H1 (cell line): ENCODE results near the gene RGS9. TPM values are rescaled to one million over a fixed set of nuclear protein-coding genes. Genes with fewer than 3 reads are reported as not detected.

ENCODE experiments used
- CTCF ChIA-PET: fragments of 300-600 bp; sonication (Branson Sonifier 250); formaldehyde crosslinking; loops from one replicate; lab custom pipeline; 2021; ENCODE audit not compliant: partially characterized antibody; lab: Charles Lee
- POLR2A ChIA-PET: fragments of 300-600 bp; sonication (Branson Sonifier 250); formaldehyde crosslinking; loops from one replicate; lab custom pipeline; 2021; ENCODE audit warnings: inconsistent platforms; ENCODE audit not compliant: partially characterized antibody; lab: Charles Lee
- DNase-seq, 2 experiments: peaks; one replicate each; pipeline versions ENCODE4 v3.0.0 to v3.0.0-alpha.2; 2010 to 2022; ENCODE audit warnings: low spot score in 2 of 2, low read depth in 1 of 2, mixed read lengths in 1 of 2
- FAIRE-seq: peaks from 2 replicates; lab custom pipeline; 2011; peaks lifted over from hg19 to GRCh38; lab: Jason Lieb, UNC
- H2AFZ ChIP-seq: 2 replicates; pipeline ENCODE4 v1.8.1; 2012; ENCODE audit warnings: low read length, inconsistent platforms
- H2AK5ac ChIP-seq: 2 replicates; pipeline ENCODE4 v1.6.1; 2013; ENCODE audit warnings: low read depth, low read length
- H2BK120ac ChIP-seq: replicated peaks from 2 replicates; pipeline ENCODE3; 2013; ENCODE audit warnings: low read depth, low read length, inconsistent platforms
- H2BK12ac ChIP-seq: 2 replicates; pipeline ENCODE4 v1.6.1; 2013; ENCODE audit warnings: low read depth, low read length
- H2BK15ac ChIP-seq: 2 replicates; pipeline ENCODE4 v1.6.1; 2013; ENCODE audit warnings: low read length
- H2BK20ac ChIP-seq: 2 replicates; pipeline ENCODE4 v1.6.1; 2013; ENCODE audit warnings: low read length
- H2BK5ac ChIP-seq: 2 replicates; pipeline ENCODE4 v1.6.1; 2013; ENCODE audit warnings: low read depth, low read length
- H3K14ac ChIP-seq: 2 replicates; pipeline ENCODE4 v1.6.1; 2013; ENCODE audit warnings: inconsistent platforms; ENCODE audit not compliant: insufficient read length
- H3K18ac ChIP-seq: 2 replicates; pipeline ENCODE4 v1.6.1; 2013; ENCODE audit warnings: low read length; ENCODE audit errors: extremely low read depth
- H3K23ac ChIP-seq: 2 replicates; pipeline ENCODE4 v1.6.1; 2013; ENCODE audit warnings: inconsistent platforms; ENCODE audit not compliant: insufficient read length
- H3K23me2 ChIP-seq: 2 replicates; pipeline ENCODE4 v1.6.1; 2013; ENCODE audit warnings: low read depth, low read length
- H3K27ac ChIP-seq: 2 replicates; pipeline ENCODE4 v1.6.1; 2011; ENCODE audit warnings: low read depth, low read length, inconsistent platforms
- H3K27me3 ChIP-seq, 4 experiments: replicated peaks in 1 of 4; 1 replicate in 1 of 4; 2 replicates in 3 of 4; pipeline versions ENCODE4 v1.6.1 to v1.8.1; 2011 to 2013; ENCODE audit warnings: low read length in 3 of 4, mild to moderate bottlenecking in 3 of 4, inconsistent platforms in 2 of 4, mixed read lengths in 2 of 4, moderate library complexity in 1 of 4; ENCODE audit not compliant: control insufficient read depth in 3 of 4, insufficient read depth in 3 of 4; ENCODE audit errors: extremely low read depth in 1 of 4
- H3K36me3 ChIP-seq, 4 experiments: 2 replicates each; pipeline versions ENCODE4 v1.6.1 to v1.8.1; 2011 to 2013; ENCODE audit warnings: mild to moderate bottlenecking in 4 of 4, low read length in 3 of 4, moderate library complexity in 2 of 4, control low read depth in 1 of 4, inconsistent platforms in 1 of 4; ENCODE audit not compliant: insufficient read depth in 4 of 4, control insufficient read depth in 2 of 4
- H3K4ac ChIP-seq: replicated peaks from 2 replicates; pipeline ENCODE3; 2013; ENCODE audit warnings: low read length, low read depth, mixed read lengths, inconsistent platforms; ENCODE audit not compliant: insufficient read length
- H3K4me1 ChIP-seq, 4 experiments: replicated peaks in 1 of 4; 1 replicate in 1 of 4; 2 replicates in 3 of 4; pipeline versions ENCODE4 v1.6.1 to v1.8.1; 2011 to 2013; ENCODE audit warnings: low read length in 3 of 4, inconsistent platforms in 2 of 4, mixed read lengths in 1 of 4; ENCODE audit not compliant: insufficient read depth in 4 of 4, control insufficient read depth in 3 of 4
- H3K4me2 ChIP-seq, 2 experiments: 2 replicates each; pipeline versions ENCODE4 v1.6.1 to v1.8.1; 2011 to 2013; ENCODE audit warnings: low read depth in 2 of 2, low read length in 2 of 2, control low read depth in 1 of 2, inconsistent platforms in 1 of 2, mild to moderate bottlenecking in 1 of 2; ENCODE audit not compliant: insufficient read depth in 1 of 2
- H3K4me3 ChIP-seq, 4 experiments: fragments of 200-600, 300-600 bp in 1 of 4; sonication (generic), shearing (Covaris generic), sonication (Bioruptor Twin) in 1 of 4; 2 replicates each; pipeline versions ENCODE4 v1.5.1 to v1.8.1; 2011 to 2016; ENCODE audit warnings: low read length in 4 of 4, low read depth in 3 of 4, control low read depth in 2 of 4, inconsistent platforms in 2 of 4, mild to moderate bottlenecking in 2 of 4, mixed read lengths in 1 of 4, moderate library complexity in 1 of 4; ENCODE audit not compliant: insufficient read depth in 2 of 4; ENCODE audit errors: extremely low read depth in 1 of 4
- H3K56ac ChIP-seq: replicated peaks from 2 replicates; pipeline ENCODE3; 2013; ENCODE audit warnings: low read depth, mild to moderate bottlenecking, mixed read lengths, low read length, inconsistent platforms; ENCODE audit not compliant: insufficient read length
- H3K79me1 ChIP-seq: 2 replicates; pipeline ENCODE4 v1.6.1; 2013; ENCODE audit warnings: low read depth, low read length, control low read depth
- H3K79me2 ChIP-seq, 2 experiments: 2 replicates each; pipeline versions ENCODE4 v1.6.1 to v1.8.1; 2012 to 2013; ENCODE audit warnings: low read length in 2 of 2, mild to moderate bottlenecking in 2 of 2, inconsistent platforms in 1 of 2; ENCODE audit not compliant: insufficient read depth in 2 of 2, control insufficient read depth in 1 of 2
- H3K9ac ChIP-seq, 4 experiments: replicated peaks in 1 of 4; 1 replicate in 1 of 4; 2 replicates in 3 of 4; pipeline versions ENCODE4 v1.6.1 to v1.8.1; 2011 to 2013; ENCODE audit warnings: low read depth in 3 of 4, low read length in 3 of 4, control low read depth in 2 of 4, mild to moderate bottlenecking in 2 of 4, moderate library complexity in 2 of 4, inconsistent platforms in 1 of 4; ENCODE audit errors: extremely low read depth in 1 of 4
- H3K9me3 ChIP-seq, 2 experiments: 2 replicates each; pipeline versions ENCODE4 v1.6.1 to v1.8.1; 2012 to 2013; ENCODE audit warnings: mild to moderate bottlenecking in 2 of 2, moderate library complexity in 2 of 2, control low read depth in 1 of 2, inconsistent platforms in 1 of 2, low read depth in 1 of 2, low read length in 1 of 2, mixed read lengths in 1 of 2; ENCODE audit not compliant: insufficient read depth in 2 of 2
- H4K20me1 ChIP-seq, 2 experiments: replicated peaks in 1 of 2; 2 replicates each; pipeline versions ENCODE3 to v1.8.1; 2011 to 2013; ENCODE audit warnings: inconsistent platforms in 2 of 2, low read length in 2 of 2, mild to moderate bottlenecking in 1 of 2; ENCODE audit not compliant: insufficient read depth in 2 of 2, control insufficient read depth in 1 of 2
- H4K5ac ChIP-seq: 2 replicates; pipeline ENCODE4 v1.6.1; 2013; ENCODE audit warnings: low read length, low read depth, mixed read lengths, inconsistent platforms; ENCODE audit not compliant: insufficient read length
- H4K8ac ChIP-seq: 2 replicates; pipeline ENCODE4 v1.8.0; 2013; ENCODE audit warnings: mild to moderate bottlenecking, moderate library complexity, low read length, inconsistent platforms; ENCODE audit not compliant: insufficient read depth; ENCODE audit errors: extremely low read depth
- H4K91ac ChIP-seq: replicated peaks from 2 replicates; pipeline ENCODE3; 2013; ENCODE audit warnings: low read length, mixed read lengths, inconsistent platforms; ENCODE audit not compliant: insufficient read length
- CHD2 ChIP-seq: IDR thresholded peaks from 2 replicates; pipeline ENCODE4 v1.6.1; 2012; ENCODE audit warnings: low read length, improper control_type of control experiment
- WGBS, 2 experiments: shearing (Covaris generic) in 1 of 2; methylation state at CpG; one replicate each; pipeline versions ENCODE4 v1.1.6 to v1.1.7; 2013 to 2015; ENCODE audit warnings: low lambda C conversion rate in 2 of 2, mixed read lengths in 2 of 2, inconsistent platforms in 1 of 2, low coverage in 1 of 2, missing lambda C conversion rate in 1 of 2; ENCODE audit not compliant: insufficient replicate concordance in 2 of 2, insufficient coverage in 1 of 2, insufficient read length in 1 of 2; ENCODE audit errors: extremely low coverage in 1 of 2, missing lambda C conversion rate in 1 of 2; 5-methylcytosine and 5-hydroxymethylcytosine counted together
- polyA plus RNA-seq, 7 experiments: library from polyadenylated mRNA; depleted of rRNA in 3 of 7; stranded (reverse) in 5 of 7; unstranded in 2 of 7; fragments of >200 nt in 5 of 7; fragments of 200-250 nt in 2 of 7; gene quantifications; 1 replicate in 5 of 7; 2 replicates in 1 of 7; 4 replicates in 1 of 7; pipeline versions ENCODE4 v1.2.1 to v1.2.3, GENCODE V29; 2011 to 2013; ENCODE audit warnings: missing spikeins in 2 of 7, mixed read lengths in 2 of 7
- total RNA-seq: library from RNA; stranded (reverse); fragmentation: NEBNext Ultra II Directional; extraction: Animal tissue kit (Norgen Biotek cat#: 25700); gene quantifications from 2 replicates; pipeline ENCODE4 v1.2.1, GENCODE V29; 2021

RGS9 gene
- total and polyA plus RNA-seq, 2 of the 8 experiments (the other 6 are each of a cell fraction or from before 2014, with no cell fraction given): 8.9 to 20.5 TPM

GRCh38 chr17:65193305-65193704, 56.1 kb downstream of the RGS9 start:
- no peak overlapping the region for H4K8ac ChIP-seq
- no peak overlapping the region for H2BK12ac ChIP-seq
- DNase-seq (no peak), FAIRE-seq (no peak)
- H4K20me1 ChIP-seq: no peaks in the 10 kb centered on the region
- H3K79me2 ChIP-seq: no peaks in the 10 kb centered on the region
- H3K27me3 ChIP-seq: no peaks in the 10 kb centered on the region
- H4K5ac ChIP-seq: no peak overlapping the region
- ChIA-PET POLR2A (interaction anchor here (1.0 kb wide), 1 partner anchor 70 kb away, joined by 3 read pairs; no protein-coding TSS in a partner anchor), CTCF (interaction anchor here (1.1 to 1.8 kb wide), 3 partner anchors 8 to 57 kb away, joined by 3 to 8 read pairs (median 4); partner anchors contain the start of gene RGS9)
- no peak for TF ChIP-seq CHD2
- H3K36me3 ChIP-seq: no peaks in the 10 kb centered on the region
- H2BK20ac ChIP-seq: 0 out of 2 replicates have a peak overlapping the region, but pooled peaks have one; percentile 27
- H2AFZ ChIP-seq: no peak overlapping the region
- H3K4me1 ChIP-seq: peaks cover 0 to 4% (median 1%) of the 10 kb centered on the region in 4 experiments; a peak in 2 of 7 replicates
- WGBS, 2 experiments: 90% methylated on average over 5 of the region's 5 CpGs; no CpG with 5 or more reads in 1 of the 2 experiments
- H3K9ac ChIP-seq: no peak overlapping the region
- H2BK15ac ChIP-seq: no peak overlapping the region
- no peak overlapping the region for H3K4me3 ChIP-seq
- no peak overlapping the region for H3K18ac ChIP-seq
- no peaks in the 10 kb centered on the region for H3K23me2 ChIP-seq
- no peak overlapping the region for H3K4ac ChIP-seq
- H3K9me3 ChIP-seq: no peaks in the 10 kb centered on the region
- H3K14ac ChIP-seq: no peak overlapping the region
- H2BK120ac ChIP-seq: no peak overlapping the region
- H3K56ac ChIP-seq: no peak overlapping the region
- H2AK5ac ChIP-seq: no peak overlapping the region
- H3K79me1 ChIP-seq: no peaks in the 10 kb centered on the region
- no peak overlapping the region for H3K27ac ChIP-seq
- H2BK5ac ChIP-seq: no peak overlapping the region
- H3K23ac ChIP-seq: no peak overlapping the region
- H4K91ac ChIP-seq: no peak overlapping the region
- no peak overlapping the region for H3K4me2 ChIP-seq
